DND-41 (cell line): ENCODE data around the gene DGKA.

Experiments used
- ATAC-seq: fragments of 200-7000 bp; cut with Tn5 transposase; 3 replicates; pipeline ENCODE4 v1.9.1; 2021; ENCODE audit warnings: low read depth; ENCODE audit not compliant: insufficient read depth
- DNase-seq: peaks from one replicate; pipeline ENCODE4 v3.0.0-alpha.2; 2020
- H2AFZ ChIP-seq: 2 replicates; pipeline ENCODE4 v1.6.0; 2012; ENCODE audit warnings: low read depth, low read length
- H3K27ac ChIP-seq: 2 replicates; pipeline ENCODE4 v1.5.1; 2012; ENCODE audit warnings: low read length, inconsistent platforms
- H3K27me3 ChIP-seq: fragments of 200-600 bp; sonication (generic); 2 replicates; pipeline ENCODE4 v1.6.0; 2012; ENCODE audit warnings: low read length, mild to moderate bottlenecking, inconsistent platforms; ENCODE audit not compliant: insufficient read depth, poor library complexity
- H3K36me3 ChIP-seq: 2 replicates; pipeline ENCODE4 v1.5.1; 2012; ENCODE audit warnings: low read length, inconsistent platforms; ENCODE audit not compliant: insufficient read depth
- H3K4me1 ChIP-seq: 2 replicates; pipeline ENCODE4 v1.5.1; 2012; ENCODE audit warnings: mild to moderate bottlenecking, low read length; ENCODE audit not compliant: insufficient read depth
- H3K4me2 ChIP-seq: 2 replicates; pipeline ENCODE4 v1.6.0; 2012; ENCODE audit warnings: mild to moderate bottlenecking, moderate library complexity, low read length, inconsistent platforms; ENCODE audit not compliant: insufficient read depth
- H3K4me3 ChIP-seq, 2 experiments: fragments of 200-600 bp in 1 of 2; shearing (Covaris generic) in 1 of 2; 2 replicates each; pipeline ENCODE4 v1.5.1; 2012 to 2016; ENCODE audit warnings: inconsistent platforms in 2 of 2, low read length in 2 of 2, mild to moderate bottlenecking in 2 of 2, low read depth in 1 of 2, moderate library complexity in 1 of 2
- H3K79me2 ChIP-seq: 2 replicates; pipeline ENCODE4 v1.6.0; 2012; ENCODE audit warnings: low read length, inconsistent platforms; ENCODE audit not compliant: insufficient read depth
- H3K9ac ChIP-seq: 2 replicates; pipeline ENCODE4 v1.6.0; 2012; ENCODE audit warnings: low read depth, mild to moderate bottlenecking, inconsistent platforms, low read length, moderate library complexity
- H3K9me3 ChIP-seq: 2 replicates; pipeline ENCODE4 v1.5.1; 2012; ENCODE audit warnings: low read length, moderate library complexity, mild to moderate bottlenecking, inconsistent platforms; ENCODE audit not compliant: insufficient read depth, severe bottlenecking
- H4K20me1 ChIP-seq: 2 replicates; pipeline ENCODE4 v1.6.0; 2012; ENCODE audit warnings: low read length; ENCODE audit not compliant: insufficient read depth
- CTCF ChIP-seq: IDR thresholded peaks from 2 replicates; pipeline ENCODE4 v1.5.1; 2012; ENCODE audit warnings: borderline replicate concordance, low read length, moderate library complexity, mild to moderate bottlenecking; ENCODE audit not compliant: poor library complexity, severe bottlenecking; ENCODE audit errors: extremely low read depth
- EZH2 ChIP-seq: IDR thresholded peaks from 3 replicates; pipeline ENCODE4 v1.6.1; 2012; ENCODE audit warnings: borderline replicate concordance, low read depth, mild to moderate bottlenecking, moderate library complexity, low read length, inconsistent platforms; ENCODE audit not compliant: severe bottlenecking

Gene DGKA

DNA sequence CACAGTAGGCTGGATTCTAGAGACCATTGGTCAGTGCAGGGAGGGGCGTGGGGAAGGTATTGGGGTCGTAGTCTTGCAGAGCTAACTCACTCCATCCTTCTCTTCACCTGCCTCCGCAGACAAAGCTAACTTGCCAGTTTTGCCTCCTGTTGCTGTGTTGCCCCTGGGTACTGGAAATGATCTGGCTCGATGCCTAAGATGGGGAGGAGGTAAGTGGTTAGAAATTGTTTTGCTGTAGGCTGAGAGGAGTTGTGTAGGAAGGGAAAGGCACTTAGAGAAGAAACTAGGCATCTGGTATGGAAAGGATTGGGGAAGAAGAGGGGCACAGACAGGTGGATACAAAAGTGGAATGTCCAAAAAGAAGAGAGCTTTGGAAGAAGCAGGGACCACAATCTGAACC is 11.1 kb downstream of the DGKA start:
- H3K9me3 ChIP-seq, result no peaks in the 10 kb centered on the region
- H3K4me2 ChIP-seq, result no peak overlapping the region
- peaks cover 4% of the 10 kb centered on the region for H3K4me1 ChIP-seq
- no peak overlapping the region for H3K9ac ChIP-seq
- DNase-seq (no peak), ATAC-seq (no peak)
- TF ChIP-seq EZH2 (no peak), CTCF (no peak)
- peaks cover 28% of the 10 kb centered on the region for H4K20me1 ChIP-seq
- peaks cover 34% of the 10 kb centered on the region for H3K79me2 ChIP-seq
- no peak overlapping the region for H3K4me3 ChIP-seq
- no peaks in the 10 kb centered on the region for H3K27me3 ChIP-seq
- no peak overlapping the region for H3K27ac ChIP-seq
- H3K36me3 ChIP-seq, result peaks cover 98% of the 10 kb centered on the region
- H2AFZ ChIP-seq, result no peak overlapping the region

DNA sequence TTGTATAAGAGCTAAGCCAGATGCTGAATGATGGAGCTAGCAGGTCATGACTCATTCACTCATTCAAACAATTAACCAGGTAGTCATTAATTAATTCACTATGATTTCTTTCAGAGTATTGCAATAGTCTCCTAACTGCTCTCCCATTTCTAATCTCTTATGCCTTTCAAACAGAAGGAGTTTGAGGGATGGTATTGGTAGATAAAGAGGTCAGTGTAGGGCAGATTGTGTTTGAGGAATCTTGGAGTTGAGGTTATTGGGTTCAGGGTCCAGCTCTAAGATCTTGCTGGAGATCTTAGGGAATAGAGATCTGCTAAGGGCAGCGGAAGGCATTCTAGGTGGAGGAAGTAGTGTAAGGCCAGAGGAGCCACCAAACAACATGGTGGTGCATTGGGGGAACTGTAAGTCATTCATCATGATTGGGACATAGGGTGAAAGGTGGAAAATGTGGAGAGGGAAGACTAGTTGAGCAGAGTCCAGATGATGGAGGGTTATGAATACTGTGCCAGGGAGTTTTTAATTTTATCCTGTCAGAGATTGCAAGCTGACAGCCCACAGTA is 11.7 kb downstream of the DGKA start:
- Histone ChIP-seq H3K36me3 (peaks cover 98% of the 10 kb centered on the region), H3K27ac (no peak overlapping the region), H3K4me2 (no peak overlapping the region), H4K20me1 (peaks cover 23% of the 10 kb centered on the region), H3K4me1 (peaks cover 4% of the 10 kb centered on the region), H3K27me3 (no peaks in the 10 kb centered on the region), H2AFZ (no peak overlapping the region), H3K79me2 (peaks cover 31% of the 10 kb centered on the region), H3K9me3 (no peaks in the 10 kb centered on the region), H3K4me3 (no peak overlapping the region), H3K9ac (no peak overlapping the region)
- DNase-seq (no peak), ATAC-seq (no peak)
- TF ChIP-seq CTCF, result no peak
- no peak for TF ChIP-seq EZH2

GRCh38 chr12:55946553-55946952 is 15.6 kb downstream of the DGKA start:
- Histone ChIP-seq H3K27ac (no peak overlapping the region), H3K4me3 (no peak overlapping the region), H3K4me2 (no peak overlapping the region), H3K79me2 (peaks cover 9% of the 10 kb centered on the region), H3K9me3 (no peaks in the 10 kb centered on the region), H3K27me3 (no peaks in the 10 kb centered on the region), H4K20me1 (0 out of 2 replicates have a peak, but pooled peaks cover 3% of the 10 kb centered on the region), H3K36me3 (peaks cover 94% of the 10 kb centered on the region), H2AFZ (no peak overlapping the region), H3K4me1 (no peaks in the 10 kb centered on the region), H3K9ac (no peak overlapping the region)
- ATAC-seq (no peak), DNase-seq (no peak)
- no peak for TF ChIP-seq EZH2
- no peak for TF ChIP-seq CTCF
